ENCODE results near the gene EGFL7. TPM values are rescaled to one million over a fixed set of nuclear protein-coding genes. Genes with fewer than 3 reads are reported as not detected.

Gene EGFL7
- total and polyA plus RNA-seq, 2 of the 13 experiments (the other 11 are each of a cell fraction or from before 2014, with no cell fraction given): 0.20 to 5.1 TPM

DNA sequence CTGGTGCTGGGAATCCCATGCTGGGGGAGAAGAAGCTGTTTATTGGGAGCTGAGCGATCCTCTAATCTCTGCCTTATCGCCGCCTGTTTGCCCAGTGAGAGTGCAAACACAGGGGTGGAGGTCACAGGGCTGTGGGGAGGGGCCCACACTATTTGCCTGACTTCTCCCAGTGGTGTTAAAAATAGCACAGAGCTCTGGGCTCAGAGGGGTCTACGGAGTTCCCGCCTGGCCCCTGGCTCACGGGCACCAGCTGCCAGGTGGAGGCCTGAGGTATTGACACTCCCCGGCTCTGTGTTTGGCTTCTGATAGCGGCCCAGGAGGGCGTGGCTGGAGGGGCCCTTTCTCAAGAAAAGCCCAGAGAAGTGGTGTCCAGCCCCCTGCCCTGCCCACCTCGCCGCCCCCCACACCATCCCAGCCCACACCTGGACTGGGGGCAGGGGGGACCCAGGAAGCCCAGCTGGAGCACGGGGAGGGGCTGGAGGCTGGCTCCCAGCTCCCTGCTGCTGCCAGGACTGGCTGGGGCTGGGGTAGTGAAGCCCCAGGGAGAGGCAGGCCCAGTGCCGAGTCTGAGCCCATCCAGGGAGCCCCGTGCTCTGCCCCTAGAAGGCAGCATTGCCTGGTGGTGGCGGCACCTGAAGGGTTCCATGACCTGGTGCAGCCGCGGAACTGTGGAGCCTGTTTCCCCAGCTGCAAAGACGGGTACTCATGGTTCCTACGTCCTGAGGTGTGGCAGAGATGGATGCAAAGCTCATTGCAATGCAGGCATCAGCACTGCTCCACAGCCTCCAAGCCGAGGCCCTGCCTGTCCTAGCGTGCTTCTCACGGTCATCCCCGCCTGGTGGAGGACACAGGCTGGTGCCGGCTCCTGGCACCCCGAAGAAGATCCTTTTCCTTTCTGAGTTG is 35.7 kb upstream of the EGFL7 start (continued):
- TF ChIP-seq PPARG (CRISPR knock-in tag; conservative IDR thresholded peaks at IDR 0.05) (peak; percentile 84), ZNF879 (CRISPR knock-in tag; IDR thresholded peaks at IDR 0.05) (no peak), FOXK2 (IDR thresholded peaks at IDR 0.05) (no peak), ZBTB3 (CRISPR knock-in tag; IDR thresholded peaks at IDR 0.05; ENCODE audit: borderline replicate concordance, low read depth) (peak; percentile 70; the same call in 1 of the 2 replicates), ZNF326 (CRISPR knock-in tag; IDR thresholded peaks at IDR 0.05; ENCODE audit: borderline replicate concordance) (no peak), ZNF382 (CRISPR knock-in tag; IDR thresholded peaks at IDR 0.05; ENCODE audit: borderline replicate concordance) (no peak), RORA (CRISPR knock-in tag; IDR thresholded peaks at IDR 0.05) (no peak), MAZ (IDR thresholded peaks at IDR 0.05; ENCODE audit: borderline replicate concordance, low read depth, low read length) (0 out of 2 replicates have a peak, but pooled peaks have one; percentile 30), MAZ (CRISPR knock-in tag; IDR thresholded peaks at IDR 0.05; ENCODE audit: low read depth) (peak; percentile 81), REL (CRISPR knock-in tag; conservative IDR thresholded peaks at IDR 0.05) (no peak), ZNF577 (CRISPR knock-in tag; IDR thresholded peaks at IDR 0.05; ENCODE audit: borderline replicate concordance, low read depth) (no peak), ZNF430 (CRISPR knock-in tag; IDR thresholded peaks at IDR 0.05) (0 out of 2 replicates have a peak, but pooled peaks have one; percentile 63), TRIM24 (CRISPR knock-in tag; IDR thresholded peaks at IDR 0.05) (no peak), NCOA1 (CRISPR knock-in tag; IDR thresholded peaks at IDR 0.05) (no peak), JDP2 (CRISPR knock-in tag; IDR thresholded peaks at IDR 0.05; ENCODE audit: borderline replicate concordance) (no peak; the same call in 1 of the 2 replicates), WIZ (CRISPR knock-in tag; IDR thresholded peaks at IDR 0.05) (no peak), RCOR2 (CRISPR knock-in tag; IDR thresholded peaks at IDR 0.05) (peak; percentile 95), GABPA (IDR thresholded peaks at IDR 0.05; ENCODE audit: low read depth, low read length) (no peak), GABPA (CRISPR knock-in tag; IDR thresholded peaks at IDR 0.05; ENCODE audit: low read depth) (no peak)
- TF ChIP-seq, protein P1, sequence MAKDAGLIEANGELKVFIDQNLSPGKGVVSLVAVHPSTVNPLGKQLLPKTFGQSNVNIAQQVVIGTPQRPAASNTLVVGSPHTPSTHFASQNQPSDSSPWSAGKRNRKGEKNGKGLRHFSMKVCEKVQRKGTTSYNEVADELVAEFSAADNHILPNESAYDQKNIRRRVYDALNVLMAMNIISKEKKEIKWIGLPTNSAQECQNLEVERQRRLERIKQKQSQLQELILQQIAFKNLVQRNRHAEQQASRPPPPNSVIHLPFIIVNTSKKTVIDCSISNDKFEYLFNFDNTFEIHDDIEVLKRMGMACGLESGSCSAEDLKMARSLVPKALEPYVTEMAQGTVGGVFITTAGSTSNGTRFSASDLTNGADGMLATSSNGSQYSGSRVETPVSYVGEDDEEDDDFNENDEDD (CRISPR knock-in tag; IDR thresholded peaks at IDR 0.05; ENCODE audit: borderline replicate concordance): peak; percentile 24; the same call in 1 of the 2 replicates
- TF ChIP-seq, protein P2, sequence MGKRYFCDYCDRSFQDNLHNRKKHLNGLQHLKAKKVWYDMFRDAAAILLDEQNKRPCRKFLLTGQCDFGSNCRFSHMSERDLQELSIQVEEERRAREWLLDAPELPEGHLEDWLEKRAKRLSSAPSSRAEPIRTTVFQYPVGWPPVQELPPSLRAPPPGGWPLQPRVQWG (CRISPR knock-in tag; IDR thresholded peaks at IDR 0.05; ENCODE audit: borderline replicate concordance, low read depth): no peak
- TF ChIP-seq, protein P3, sequence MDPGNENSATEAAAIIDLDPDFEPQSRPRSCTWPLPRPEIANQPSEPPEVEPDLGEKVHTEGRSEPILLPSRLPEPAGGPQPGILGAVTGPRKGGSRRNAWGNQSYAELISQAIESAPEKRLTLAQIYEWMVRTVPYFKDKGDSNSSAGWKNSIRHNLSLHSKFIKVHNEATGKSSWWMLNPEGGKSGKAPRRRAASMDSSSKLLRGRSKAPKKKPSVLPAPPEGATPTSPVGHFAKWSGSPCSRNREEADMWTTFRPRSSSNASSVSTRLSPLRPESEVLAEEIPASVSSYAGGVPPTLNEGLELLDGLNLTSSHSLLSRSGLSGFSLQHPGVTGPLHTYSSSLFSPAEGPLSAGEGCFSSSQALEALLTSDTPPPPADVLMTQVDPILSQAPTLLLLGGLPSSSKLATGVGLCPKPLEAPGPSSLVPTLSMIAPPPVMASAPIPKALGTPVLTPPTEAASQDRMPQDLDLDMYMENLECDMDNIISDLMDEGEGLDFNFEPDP (CRISPR knock-in tag; conservative IDR thresholded peaks at IDR 0.05): no peak
- TF ChIP-seq, protein P4, sequence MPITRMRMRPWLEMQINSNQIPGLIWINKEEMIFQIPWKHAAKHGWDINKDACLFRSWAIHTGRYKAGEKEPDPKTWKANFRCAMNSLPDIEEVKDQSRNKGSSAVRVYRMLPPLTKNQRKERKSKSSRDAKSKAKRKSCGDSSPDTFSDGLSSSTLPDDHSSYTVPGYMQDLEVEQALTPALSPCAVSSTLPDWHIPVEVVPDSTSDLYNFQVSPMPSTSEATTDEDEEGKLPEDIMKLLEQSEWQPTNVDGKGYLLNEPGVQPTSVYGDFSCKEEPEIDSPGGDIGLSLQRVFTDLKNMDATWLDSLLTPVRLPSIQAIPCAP (CRISPR knock-in tag; IDR thresholded peaks at IDR 0.05; ENCODE audit: low read depth): no peak

All from HepG2 (cell line).